Pancreas (tissue), 10 donors: Measurements from ENCODE around the gene COMMD4. TPM values are rescaled to one million over a fixed set of nuclear protein-coding genes. Genes with fewer than 3 reads are reported as not detected.
A peak's percentile ranks its signal among the peaks of the same experiment; 100 is the strongest.

ENCODE experiments used
- ATAC-seq, 4 donors: fragments of 200-7000 bp; cut with Tn5 transposase; one replicate each; pipeline versions ENCODE4 v1.8.0 to v1.9.1; 2020; ENCODE audit warnings: mild to moderate bottlenecking in 4 of 4, moderate library complexity in 4 of 4
- DNase-seq, 6 donors: peaks; one replicate each; pipeline ENCODE4 v3.0.0-alpha.2; 2020
- FAIRE-seq: peaks from 2 replicates; lab custom pipeline; 2012; peaks lifted over from hg19 to GRCh38; lab: Jason Lieb, UNC
- H3K27ac ChIP-seq, 4 donors: fragments of 200-600 bp; sonication (generic); 1 replicate in 3 of 4; 2 replicates in 1 of 4; pipeline versions ENCODE4 v1.5.0 to v1.8.0; 2020
- H3K27me3 ChIP-seq, 4 donors: fragments of 200-600 bp; one replicate each; pipeline ENCODE4 v1.8.0; 2021
- H3K36me3 ChIP-seq, 3 donors: fragments of 200-600 bp; sonication (generic) in 1 of 3; one replicate each; pipeline versions ENCODE4 v1.5.0 to v1.8.0; 2020 to 2021
- H3K4me1 ChIP-seq, 3 donors: fragments of 200-600 bp; one replicate each; pipeline ENCODE4 v1.8.0; 2021
- H3K4me3 ChIP-seq, 4 donors: fragments of 200-600 bp; sonication (generic) in 2 of 4; one replicate each; pipeline versions ENCODE4 v1.5.0 to v1.8.0; 2020 to 2021
- H3K9me3 ChIP-seq, 4 donors: fragments of 200-600 bp; one replicate each; pipeline ENCODE4 v1.8.0; 2021
- whole genome bisulfite sequencing, 2 donors: extraction: QIAGEN DNeasy Blood & Tissue Kit; methylation state at CpG; one replicate each; pipeline ENCODE4 v1.1.7; 2013; 5-methylcytosine and 5-hydroxymethylcytosine counted together
- intact Hi-C, 3 donors: fragments of 100-400 bp; cut with DNase I; formaldehyde crosslinking; loops; one replicate each; pipeline versions ENCODE4 v1.11.1 to v1.14.2; 2022
- polyA plus RNA-seq, 2 donors: library from polyadenylated mRNA; stranded (reverse); fragments of 200-250 nt; gene quantifications; one replicate each; pipeline ENCODE4 v1.2.3, GENCODE V29; 2013
- total RNA-seq, 6 donors: library from RNA; stranded (reverse); fragmentation: NEBNext Ultra II Directional in 4 of 6; extraction: Animal tissue kit (Norgen Biotek cat#: 25700) in 4 of 6; gene quantifications; one replicate each; pipeline versions ENCODE4 v1.2.1 to v1.2.4, GENCODE V29; 2021 to 2023
- TF ChIP-seq, protein P1 (sequence below), 4 donors: fragments of 200-600 bp; sonication (generic) in 3 of 4; IDR thresholded peaks; one replicate each; pipeline versions ENCODE4 v1.5.0 to v1.8.0; 2021; ENCODE audit warnings: antibody characterized with exemption in 4 of 4
- donor health status: healthy with polysubstance abuse.
- donor health status: DM: no; HTN: no; CAD: no; lungs with moderate emphysema.
- donor health status: DM: no; HTN: no; CAD: no.
- donor health status: control.
- donor health status: control.
- donor health status: Bipolar disorder and iron deficiency.
- donor health status: DM: yes; HTN: yes; CAD: no.
- donor health status: DM: no; HTN: no; CAD: no.
- donor health status: DM: no; HTN: no; CAD: no.
- donor health status: DM: yes; HTN: yes; CAD: no.

Gene COMMD4
- total and polyA plus RNA-seq, 8 donors, result 19.6 to 97.7 (median 26.3) TPM

- Histone ChIP-seq H3K27ac (no peak overlapping the region), H3K27me3 (no peaks in the 10 kb centered on the region), H3K9me3 (no peaks in the 10 kb centered on the region), H3K4me1 (no peaks in the 10 kb centered on the region), H3K36me3 (peaks cover 0 to 25% (median 10%) of the 10 kb centered on the region in 3 donors), H3K4me3 (no peak overlapping the region)
- no peak for FAIRE-seq
- intact Hi-C loops, result loop anchor here in 1 of 3 donors (10.0 kb wide), 1 partner anchor 323 kb away; no protein-coding TSS in a partner anchor
- TF ChIP-seq, protein P1, sequence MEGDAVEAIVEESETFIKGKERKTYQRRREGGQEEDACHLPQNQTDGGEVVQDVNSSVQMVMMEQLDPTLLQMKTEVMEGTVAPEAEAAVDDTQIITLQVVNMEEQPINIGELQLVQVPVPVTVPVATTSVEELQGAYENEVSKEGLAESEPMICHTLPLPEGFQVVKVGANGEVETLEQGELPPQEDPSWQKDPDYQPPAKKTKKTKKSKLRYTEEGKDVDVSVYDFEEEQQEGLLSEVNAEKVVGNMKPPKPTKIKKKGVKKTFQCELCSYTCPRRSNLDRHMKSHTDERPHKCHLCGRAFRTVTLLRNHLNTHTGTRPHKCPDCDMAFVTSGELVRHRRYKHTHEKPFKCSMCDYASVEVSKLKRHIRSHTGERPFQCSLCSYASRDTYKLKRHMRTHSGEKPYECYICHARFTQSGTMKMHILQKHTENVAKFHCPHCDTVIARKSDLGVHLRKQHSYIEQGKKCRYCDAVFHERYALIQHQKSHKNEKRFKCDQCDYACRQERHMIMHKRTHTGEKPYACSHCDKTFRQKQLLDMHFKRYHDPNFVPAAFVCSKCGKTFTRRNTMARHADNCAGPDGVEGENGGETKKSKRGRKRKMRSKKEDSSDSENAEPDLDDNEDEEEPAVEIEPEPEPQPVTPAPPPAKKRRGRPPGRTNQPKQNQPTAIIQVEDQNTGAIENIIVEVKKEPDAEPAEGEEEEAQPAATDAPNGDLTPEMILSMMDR (IDR thresholded peaks at IDR 0.05), result no peak
- no peak for ATAC-seq
- WGBS, 2 donors, result 95 to 96% methylated on average over 10 of the region's 10 CpGs
- DNase-seq, result peak in 1 of 6 donors; percentile 54
Observed at GRCh38 chr15:75361361-75361988, 25.6 kb downstream of the COMMD4 start.

DNA sequence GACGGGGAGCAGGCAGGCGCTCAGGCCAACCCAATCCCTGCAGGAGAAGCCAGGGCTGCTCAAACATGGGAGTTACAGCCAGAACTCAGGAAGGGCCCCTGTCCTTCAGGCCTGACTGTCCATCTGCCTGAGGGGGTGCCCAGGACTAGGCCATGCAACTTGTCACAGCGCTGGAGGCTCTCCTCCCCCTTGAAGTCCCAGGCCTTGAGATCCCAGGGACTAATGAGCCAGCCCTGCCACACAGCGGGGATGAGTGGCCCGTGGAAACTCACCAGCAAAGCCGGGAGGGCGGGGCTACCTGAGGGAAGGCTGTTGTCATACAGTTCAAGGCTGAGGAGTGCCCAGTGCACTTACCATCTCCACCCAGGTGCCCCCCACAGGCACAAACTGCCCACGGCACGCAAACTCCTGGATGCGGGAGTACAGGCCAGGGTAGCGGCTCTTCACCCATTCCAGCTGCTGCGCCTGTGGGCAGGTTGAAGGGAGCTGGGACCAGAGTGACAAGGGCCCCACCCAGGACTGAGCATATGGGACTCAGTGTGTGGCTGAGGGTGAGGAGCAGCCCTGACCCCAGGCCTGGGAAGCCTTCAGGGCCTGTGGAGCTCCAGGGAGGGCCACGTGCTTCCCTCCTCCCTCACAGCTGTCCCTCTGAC, 26.3 kb downstream of the COMMD4 start:
- intact Hi-C loops, result loop anchor here in 1 of 3 donors (10.0 kb wide), 1 partner anchor 323 kb away; no protein-coding TSS in a partner anchor
- FAIRE-seq (no peak), DNase-seq (no peak), ATAC-seq (no peak)
- H3K27me3 ChIP-seq, result no peaks in the 10 kb centered on the region
- TF ChIP-seq, protein P1 (IDR thresholded peaks at IDR 0.05), result no peak
- H3K9me3 ChIP-seq, result no peaks in the 10 kb centered on the region
- 89 to 92% methylated on average over 13 of the region's 13 CpGs for whole genome bisulfite sequencing, 2 donors
- H3K4me1 ChIP-seq, result peaks cover 0 to under 1% (median 0%) of the 10 kb centered on the region in 3 donors
- no peak overlapping the region for H3K27ac ChIP-seq
- H3K4me3 ChIP-seq, result no peak overlapping the region
- peaks cover 0 to 19% (median 7%) of the 10 kb centered on the region in 3 donors for H3K36me3 ChIP-seq

GRCh38 chr15:75362642-75363249, 26.9 kb downstream of the COMMD4 start:
- Histone ChIP-seq H3K36me3 (peaks cover 0 to 19% (median 7%) of the 10 kb centered on the region in 3 donors), H3K4me1 (peaks cover 0 to 5% (median 0%) of the 10 kb centered on the region in 3 donors), H3K27ac (no peak overlapping the region), H3K4me3 (no peak overlapping the region), H3K27me3 (no peaks in the 10 kb centered on the region), H3K9me3 (no peaks in the 10 kb centered on the region)
- FAIRE-seq (no peak), ATAC-seq (no peak), DNase-seq (no peak)
- WGBS, 2 donors, result 92 to 94% methylated on average over 7 of the region's 7 CpGs
- intact Hi-C loops, result loop anchor here in 1 of 3 donors (10.0 kb wide), 1 partner anchor 322 kb away; no protein-coding TSS in a partner anchor
- TF ChIP-seq, protein P1 (IDR thresholded peaks at IDR 0.05), result no peak

GRCh38 chr15:75363786-75364185, 27.9 kb downstream of the COMMD4 start:
- TF ChIP-seq, protein P1 (IDR thresholded peaks at IDR 0.05), result no peak
- no peaks in the 10 kb centered on the region for H3K27me3 ChIP-seq
- FAIRE-seq (no peak), DNase-seq (peak in 1 of 6 donors; percentile 43), ATAC-seq (no peak)
- H3K9me3 ChIP-seq, result no peaks in the 10 kb centered on the region
- intact Hi-C loops, result loop anchor here in 1 of 3 donors (10.0 kb wide), 1 partner anchor 321 kb away; no protein-coding TSS in a partner anchor
- no peak overlapping the region for H3K4me3 ChIP-seq
- peaks cover 0 to 5% (median 0%) of the 10 kb centered on the region in 3 donors for H3K4me1 ChIP-seq
- WGBS, 2 donors, result 93 to 96% methylated on average over 9 of the region's 9 CpGs
- peaks cover 0 to 19% (median 7%) of the 10 kb centered on the region in 3 donors for H3K36me3 ChIP-seq
- no peak overlapping the region for H3K27ac ChIP-seq
